ENCODE results near the gene FRAT1.
"Not testable (repeated sequence)": the region's sequence is repeated elsewhere in the genome, so short reads cannot be mapped to it uniquely, and the experiment has no call there.

FRAT1 gene

GRCh38 chr10:97336006-97336405 lies 16.9 kb downstream of the FRAT1 start:
- DNase-seq (ENCODE audit: low read depth): no peak
- no peak overlapping the region for H3K4me3 ChIP-seq (ENCODE audit: low read depth, low read length)
- no peak for TF ChIP-seq CTCF (IDR thresholded peaks at IDR 0.05; ENCODE audit: insufficient read depth, low read depth, low read length, missing control alignments)

GRCh38 chr10:97336446-97336845 lies 17.4 kb downstream of the FRAT1 start:
- H3K4me3 ChIP-seq (ENCODE audit: low read depth, low read length): no peak overlapping the region
- no peak for DNase-seq (ENCODE audit: low read depth)
- no peak for TF ChIP-seq CTCF (IDR thresholded peaks at IDR 0.05; ENCODE audit: insufficient read depth, low read depth, low read length, missing control alignments)

GRCh38 chr10:97336942-97337831 lies 18.1 kb downstream of the FRAT1 start:
- H3K4me3 ChIP-seq (ENCODE audit: low read depth, low read length): no peak overlapping the region
- DNase-seq (ENCODE audit: low read depth): no peak

GRCh38 chr10:97338041-97338440 lies 19.0 kb downstream of the FRAT1 start:
- no peak overlapping the region for H3K4me3 ChIP-seq (ENCODE audit: low read depth, low read length)
- no peak for TF ChIP-seq CTCF (IDR thresholded peaks at IDR 0.05; ENCODE audit: insufficient read depth, low read depth, low read length, missing control alignments)
- DNase-seq (ENCODE audit: low read depth): no peak

More at GRCh38 chr10:97336942-97337831, 18.1 kb downstream of the FRAT1 start:
- TF ChIP-seq CTCF (IDR thresholded peaks at IDR 0.05; ENCODE audit: insufficient read depth, low read depth, low read length, missing control alignments): no peak

GRCh38 chr10:97341416-97341815 lies 22.3 kb downstream of the FRAT1 start:
- TF ChIP-seq CTCF (IDR thresholded peaks at IDR 0.05; ENCODE audit: insufficient read depth, low read depth, low read length, missing control alignments): no peak
- DNase-seq (ENCODE audit: low read depth): no peak
- no peak overlapping the region for H3K4me3 ChIP-seq (ENCODE audit: low read depth, low read length)

GRCh38 chr10:97343664-97344063 lies 24.6 kb downstream of the FRAT1 start:
- not testable (repeated sequence) for DNase-seq (ENCODE audit: low read depth); H3K4me3 ChIP-seq (ENCODE audit: low read depth, low read length)

- no peak overlapping the region for H3K4me3 ChIP-seq (ENCODE audit: low read depth, low read length)
- TF ChIP-seq CTCF (IDR thresholded peaks at IDR 0.05; ENCODE audit: insufficient read depth, low read depth, low read length, missing control alignments): no peak
- no peak for DNase-seq (ENCODE audit: low read depth)
Measured at GRCh38 chr10:97347317-97347716, 28.2 kb downstream of the FRAT1 start.

Measured in GM12865 (cell line).